Daoy (cell line): Measurements from ENCODE around the gene JMJD8. TPM values are rescaled to one million over a fixed set of nuclear protein-coding genes. Genes with fewer than 3 reads are reported as not detected.

Source experiments
- DNase-seq: peaks from one replicate; pipeline ENCODE4 v3.0.0-alpha.2; 2015; ENCODE audit warnings: low read depth
- total RNA-seq: library from RNA; depleted of rRNA; stranded (reverse); fragments of >200 nt; shearing (Covaris generic); gene quantifications from 2 replicates; pipeline ENCODE4 v1.2.3, GENCODE V29; 2014

JMJD8 gene
- total RNA-seq, 1 experiment from 2014 or later = 37.1 TPM

DNA sequence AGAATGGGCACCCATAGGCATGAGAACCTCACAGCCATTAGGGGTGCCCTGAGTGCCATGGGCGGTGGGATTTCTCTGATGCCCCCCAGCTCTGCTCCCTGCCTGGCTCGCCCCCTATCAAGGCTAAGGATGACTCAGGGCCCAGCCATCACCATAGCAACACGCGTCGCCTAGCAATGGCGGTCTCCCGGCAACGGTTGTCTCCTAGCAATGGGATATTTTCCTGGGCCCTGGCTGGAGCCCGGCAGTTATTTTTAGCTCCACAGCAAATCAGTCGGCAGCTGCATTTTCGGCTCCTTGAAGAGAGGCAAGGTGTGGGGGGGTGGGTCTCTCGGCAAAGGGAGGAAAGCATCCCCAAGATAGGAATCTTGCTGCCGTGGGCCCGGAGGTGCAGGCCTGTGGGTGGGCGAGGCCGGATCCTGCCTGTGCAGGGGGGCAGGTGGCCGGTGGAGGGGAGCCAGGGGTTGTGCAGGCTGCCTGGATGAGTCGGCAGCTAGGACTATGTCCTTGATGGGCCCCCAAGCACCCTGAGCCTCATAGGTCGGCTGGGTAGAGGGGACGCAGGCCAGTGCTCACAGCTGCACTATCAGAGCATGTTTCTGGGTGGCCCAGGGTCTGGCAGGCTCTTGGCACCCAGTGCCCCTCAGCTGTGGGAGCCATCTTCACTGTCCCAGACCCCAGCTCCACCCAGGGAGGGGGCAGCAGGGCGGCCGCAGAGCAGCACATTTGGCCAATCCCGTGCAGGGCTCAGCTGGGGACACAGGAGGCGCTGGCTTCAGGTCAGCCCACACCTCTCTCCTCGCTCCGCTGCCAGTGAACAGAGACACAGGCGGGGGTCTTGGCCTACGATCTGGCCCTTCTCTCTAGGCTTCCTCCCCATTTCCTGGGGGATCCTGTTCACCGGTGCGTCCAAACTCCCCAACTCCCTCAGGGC, 25.7 kb upstream of the JMJD8 start:
- peak; percentile 84 for DNase-seq

DNA sequence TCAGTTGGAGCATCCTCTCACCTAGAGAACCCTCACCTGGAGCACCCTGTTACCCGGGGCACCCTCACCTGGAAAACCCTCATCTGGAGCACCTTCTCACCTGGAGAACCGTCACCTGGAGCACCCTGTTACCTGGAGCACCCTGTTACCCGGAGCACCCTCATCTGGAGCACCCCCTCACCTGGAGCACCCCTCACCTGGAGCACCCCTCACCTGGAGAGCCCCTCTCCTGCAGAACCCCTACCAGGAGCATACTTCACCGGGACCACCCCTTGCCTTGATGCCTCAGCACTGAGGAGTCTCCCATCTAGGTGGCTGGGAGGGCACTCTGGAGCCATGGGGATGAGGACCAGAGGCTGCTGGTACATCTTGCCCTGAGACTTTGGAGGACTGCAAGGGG, 24.8 kb upstream of the JMJD8 start:
- no peak for DNase-seq

DNA sequence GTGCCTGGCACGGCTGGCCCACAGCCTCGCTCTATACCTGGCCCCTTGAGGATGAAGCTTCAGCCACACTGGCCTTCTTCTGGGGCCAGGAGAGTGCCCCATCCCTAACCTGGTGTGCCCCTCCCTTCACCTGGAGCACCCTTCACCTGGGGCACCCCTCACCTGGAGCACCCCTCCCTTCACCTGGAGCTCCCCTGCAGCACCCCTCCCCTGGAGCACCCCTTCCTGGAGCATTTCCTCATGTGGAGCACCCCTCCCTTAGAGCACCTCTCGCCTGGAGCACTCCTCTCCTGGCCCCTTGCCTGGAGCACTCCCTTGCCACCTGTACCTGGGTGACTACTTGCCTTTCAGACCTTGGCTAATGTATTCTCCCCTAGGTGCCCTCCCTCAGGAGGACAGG, 23.9 kb upstream of the JMJD8 start:
- DNase-seq = no peak

DNA sequence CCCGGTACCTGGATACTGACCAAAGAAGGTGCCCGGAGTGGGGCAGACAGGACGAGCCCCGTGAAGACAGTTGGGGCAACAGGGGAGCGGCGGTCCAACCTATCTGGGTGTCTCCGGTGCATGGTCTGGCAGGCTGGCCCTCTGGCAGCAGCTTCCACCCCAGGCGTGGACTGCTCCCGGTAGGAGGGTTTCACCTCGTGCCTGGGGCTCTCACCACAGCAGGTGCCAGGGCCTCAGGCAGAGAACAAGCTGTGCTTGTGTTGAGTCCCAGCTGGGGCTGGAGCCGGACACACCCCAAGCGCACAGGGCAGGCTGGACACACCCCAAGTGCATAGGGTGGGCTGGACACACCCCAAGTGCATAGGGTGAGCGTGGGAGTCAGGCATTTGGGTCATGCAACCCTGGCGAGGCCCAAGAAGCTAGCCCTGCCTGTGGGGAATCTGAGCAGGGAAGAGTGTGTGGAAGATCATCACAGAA, 23.0 kb upstream of the JMJD8 start:
- no peak for DNase-seq

DNA sequence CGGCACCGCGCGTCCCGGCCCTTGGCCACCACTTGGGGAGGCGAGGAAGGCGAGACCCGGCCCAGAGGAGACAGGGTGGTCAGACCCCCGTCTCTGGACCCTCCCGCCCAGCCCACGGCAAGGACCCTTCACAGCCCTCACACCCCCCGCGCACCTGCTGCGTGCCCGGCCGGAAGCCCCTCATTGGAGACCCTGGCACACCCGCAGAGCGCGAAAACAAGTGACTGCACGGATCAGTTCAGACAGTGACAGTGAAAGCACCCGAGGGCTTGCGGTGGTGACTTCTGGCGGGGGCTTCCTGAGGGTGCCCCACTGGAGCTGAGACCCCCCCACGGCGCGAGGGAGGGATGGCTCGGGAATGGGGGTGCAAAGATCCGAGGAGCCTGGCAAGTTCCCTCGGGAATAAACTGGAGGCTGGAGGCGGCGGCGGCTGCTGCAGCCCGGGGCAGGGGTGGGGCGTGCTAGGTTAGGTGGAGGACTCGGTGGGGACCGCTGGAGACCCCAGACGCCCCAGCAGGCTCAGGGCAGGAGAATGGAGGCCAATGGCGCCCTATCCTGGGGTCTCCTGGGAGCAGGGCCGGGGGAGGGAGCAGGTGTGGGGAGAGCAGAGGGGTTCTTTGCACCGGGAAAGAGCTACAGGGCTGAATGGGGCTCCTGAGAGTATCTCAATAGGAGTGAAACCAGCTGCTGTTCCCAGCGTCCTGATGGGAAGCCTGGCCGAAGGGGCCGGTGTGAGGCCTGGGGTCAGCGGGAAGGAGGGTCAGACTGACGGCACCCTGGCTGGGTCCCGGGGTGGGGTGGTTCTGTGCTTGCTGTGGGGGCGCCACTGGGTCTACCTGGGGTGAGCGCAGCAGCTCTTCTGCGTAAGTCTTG, 22.3 kb upstream of the JMJD8 start:
- no peak for DNase-seq

DNA sequence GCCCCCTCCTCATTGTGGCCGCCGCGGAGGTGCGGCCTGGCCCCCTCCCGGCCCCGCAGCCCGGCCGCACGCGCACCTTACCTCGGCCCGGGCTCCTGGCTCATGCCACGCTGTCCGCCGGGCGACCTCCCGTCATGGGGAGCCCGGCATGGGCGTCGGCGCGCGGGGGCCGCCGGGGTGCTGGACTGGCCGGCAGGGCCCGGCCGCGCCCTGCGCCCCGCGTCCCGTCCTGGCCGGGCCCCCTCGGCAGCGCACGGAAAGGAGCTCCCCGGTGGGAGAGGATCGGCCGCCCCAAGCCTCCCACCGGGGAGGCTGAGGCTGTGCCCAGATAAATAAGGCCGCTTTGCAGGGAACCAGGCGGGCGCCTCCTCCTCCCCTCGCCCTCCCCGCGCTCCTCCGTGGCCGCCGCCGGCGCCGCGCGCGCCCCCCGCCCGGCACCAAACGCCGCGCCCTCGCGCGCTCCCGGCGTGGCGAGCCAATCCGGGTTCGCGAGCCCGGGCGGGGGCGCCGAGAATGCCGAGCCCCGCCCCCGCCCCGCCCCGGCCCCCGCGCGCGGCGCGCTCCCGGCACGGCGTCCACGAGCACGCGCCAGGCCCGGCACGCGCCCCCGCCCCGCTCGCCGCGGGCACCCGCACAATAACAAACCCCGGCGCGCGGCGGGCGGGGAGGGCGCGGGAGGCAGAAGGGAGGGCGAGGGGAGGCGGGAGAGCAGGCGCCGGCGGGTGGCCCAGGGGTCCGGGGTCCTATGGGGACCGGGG, 21.5 kb upstream of the JMJD8 start, which contains the start of gene FBXL16:
TSS of gene FBXL16 (minus strand) at position 371 of the 758 bp plus-strand sequence. CDS start 8,396 bp downstream, outside the sequence.
- DNase-seq = no peak

DNA sequence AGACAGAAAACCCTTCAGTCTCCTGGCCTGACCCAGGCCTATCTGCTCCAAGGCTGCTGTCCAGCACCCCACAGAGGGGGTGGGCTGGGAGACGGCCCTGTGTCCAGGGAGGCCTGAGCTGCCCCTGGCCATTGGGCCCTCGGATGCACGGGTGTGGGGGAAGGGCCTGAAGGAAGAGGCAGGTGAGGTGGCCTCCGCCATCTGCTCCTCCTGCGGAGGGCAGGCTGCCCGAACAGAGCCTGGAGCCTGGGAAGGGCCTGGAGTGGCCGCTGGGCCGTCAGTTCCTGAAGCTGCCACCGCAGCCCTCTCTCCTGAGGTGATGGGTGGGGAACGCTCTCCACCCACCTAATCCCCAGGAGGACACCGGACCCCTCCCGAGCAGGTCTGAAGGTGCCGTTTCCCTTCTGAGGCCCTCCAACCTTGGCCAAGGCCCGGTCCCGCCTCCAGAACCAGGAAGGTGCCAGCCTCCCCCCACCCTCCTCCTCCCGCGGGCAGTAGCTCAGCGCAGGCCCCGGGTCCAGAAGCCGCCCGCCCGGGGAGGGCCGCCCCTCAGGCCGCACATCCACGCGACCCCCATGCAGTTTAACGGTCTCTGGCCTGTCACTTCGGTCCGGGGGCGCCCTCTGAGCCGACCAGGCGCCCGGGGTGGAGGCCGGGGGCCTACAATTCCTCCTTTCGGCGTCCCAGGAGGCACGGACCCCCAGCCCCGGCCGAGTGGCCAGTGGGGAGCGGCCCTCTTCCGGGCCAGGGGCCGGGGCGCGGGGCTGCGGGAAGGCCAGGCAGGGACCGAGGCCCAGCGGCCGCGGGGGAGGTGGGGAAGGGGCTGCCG, 20.6 kb upstream of the JMJD8 start:
- no peak for DNase-seq

DNA sequence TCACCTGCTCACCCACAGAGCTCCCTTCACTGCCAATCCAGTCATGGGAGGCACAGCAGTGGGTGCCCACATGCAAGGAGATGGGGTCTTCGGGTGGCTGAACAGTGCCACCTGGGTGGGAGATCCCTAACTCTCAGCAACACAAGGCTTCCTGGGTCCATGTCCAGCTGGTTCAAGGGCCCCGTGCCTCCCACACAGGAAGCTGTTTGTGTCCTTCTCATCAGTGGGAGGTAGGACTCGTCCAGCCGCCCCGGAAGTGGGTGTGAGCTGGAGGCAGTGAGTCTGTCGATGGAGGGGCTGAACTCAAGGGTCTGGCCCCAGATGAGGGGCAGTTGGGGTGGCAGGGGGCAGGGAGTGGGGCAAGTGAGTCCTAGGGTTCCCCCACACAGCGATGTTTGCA, 19.9 kb upstream of the JMJD8 start:
- no peak for DNase-seq

DNA sequence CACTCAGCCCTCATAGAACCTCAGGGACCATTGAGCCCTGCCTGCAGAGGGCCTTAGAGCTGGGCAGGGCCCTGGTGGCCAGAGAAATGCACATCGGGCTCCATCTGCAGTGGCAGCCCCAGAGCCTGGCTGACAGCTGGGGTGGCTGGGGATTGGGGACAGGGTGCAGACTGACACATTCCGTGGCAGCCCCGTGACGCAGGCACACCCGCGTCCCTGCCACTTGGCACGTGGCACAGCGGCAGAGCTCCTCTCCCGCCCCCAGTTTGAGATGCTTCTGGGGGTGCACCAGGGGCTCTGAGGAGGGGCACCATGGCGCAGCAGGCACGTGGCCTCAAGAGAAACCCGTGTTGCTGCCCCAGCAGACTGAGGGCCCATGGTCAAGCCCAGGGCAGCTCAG, 19.3 kb upstream of the JMJD8 start:
- no peak for DNase-seq

DNA sequence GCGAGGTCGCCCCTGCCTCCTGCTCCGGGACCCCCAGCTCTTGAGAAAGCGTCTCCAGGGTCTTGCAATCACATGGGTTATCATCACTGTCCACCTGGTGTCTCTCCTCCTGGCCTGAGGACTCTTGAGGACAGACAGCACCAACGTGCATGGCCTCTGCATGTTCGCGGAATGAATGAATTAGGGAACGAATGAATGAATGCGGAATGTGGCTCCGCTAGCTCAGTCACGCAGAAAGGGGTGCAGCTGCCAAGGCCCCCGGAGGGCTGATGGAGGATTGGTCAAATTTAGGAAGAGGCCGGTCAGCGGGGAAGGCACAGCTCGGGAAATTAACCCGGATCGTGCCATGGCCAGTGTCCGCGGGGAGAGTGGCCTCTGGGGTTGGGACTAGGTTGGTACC, 18.2 kb upstream of the JMJD8 start:
- DNase-seq = no peak

DNA sequence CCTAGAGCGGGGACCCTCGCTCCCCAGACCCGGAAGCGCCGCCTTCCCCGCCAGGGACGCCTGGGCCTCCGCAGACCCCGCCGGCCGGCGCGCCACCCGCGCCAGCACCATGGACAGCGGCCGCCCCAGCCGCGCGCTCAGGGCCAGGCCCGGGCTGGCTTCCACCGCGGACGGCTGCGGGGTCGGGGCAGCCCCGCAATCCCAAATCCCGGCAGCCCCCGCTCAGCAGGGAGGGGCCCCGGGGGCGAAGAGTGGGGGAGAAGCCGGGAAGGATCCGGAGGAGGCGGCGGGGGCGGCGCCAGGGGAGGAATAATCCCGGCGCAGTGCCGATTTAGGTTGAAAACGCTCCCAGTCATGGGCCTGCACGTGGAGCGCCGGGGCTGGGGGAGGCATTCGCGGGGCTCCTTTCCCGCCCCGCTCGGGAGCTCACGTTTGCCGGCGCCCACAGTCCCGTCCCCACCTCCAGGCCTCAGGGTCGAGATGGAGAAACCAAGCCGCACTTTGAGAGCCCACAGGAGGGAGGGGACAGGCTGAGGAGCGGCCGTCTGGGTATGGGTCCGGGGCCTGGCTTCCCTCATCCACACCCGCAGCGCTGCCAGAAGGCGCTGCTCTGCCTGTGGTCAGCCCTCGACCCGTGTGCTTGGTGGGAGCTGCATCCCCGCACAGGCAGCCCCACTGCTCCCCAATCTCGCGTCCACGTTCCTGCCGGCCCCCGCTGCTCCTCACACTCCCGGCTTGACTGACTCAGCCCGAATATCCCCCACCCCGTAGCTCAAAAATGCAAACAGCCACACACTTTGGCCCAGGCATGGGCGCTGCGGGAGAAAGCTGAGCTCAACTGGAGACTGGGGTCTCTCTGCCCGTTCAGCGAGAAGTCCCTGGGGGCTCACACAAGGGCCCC, 16.8 kb upstream of the JMJD8 start:
- DNase-seq = no peak

DNA sequence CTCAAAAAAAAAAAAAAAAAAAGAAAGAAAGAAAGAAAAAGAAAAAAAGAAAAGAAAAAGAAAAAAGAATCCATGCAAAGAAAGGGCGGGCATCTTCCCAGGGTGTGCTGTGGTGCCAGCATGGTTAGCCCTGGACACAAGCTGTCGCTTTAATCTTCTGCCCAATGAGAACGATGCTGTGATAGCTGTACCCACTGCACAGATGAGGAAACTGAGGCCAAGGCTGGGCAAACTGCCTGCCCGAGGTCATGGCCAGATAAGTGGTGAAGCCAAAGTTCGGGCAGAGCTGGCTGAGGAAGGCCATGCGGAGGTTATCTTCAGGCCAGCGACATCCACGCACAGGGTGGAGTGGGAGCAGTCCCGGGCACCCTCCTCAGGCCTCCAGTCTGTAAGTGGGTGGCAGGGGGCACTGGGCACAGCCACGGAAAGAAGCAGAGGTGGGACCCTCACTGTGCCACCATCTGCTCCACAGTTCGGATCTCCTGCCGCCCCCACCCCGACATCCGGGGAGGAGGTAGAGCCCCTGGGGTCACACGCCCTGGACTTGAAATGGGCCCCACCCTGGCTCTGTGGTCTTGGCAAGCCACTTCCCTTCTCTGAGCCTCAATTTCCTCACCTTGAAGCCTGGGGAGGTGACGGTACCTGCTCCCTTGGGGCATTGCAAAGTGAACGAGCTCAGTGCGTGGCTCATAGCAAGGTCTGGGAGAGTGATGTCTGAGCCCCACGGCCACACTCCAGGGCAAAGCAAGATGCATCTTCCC, 15.0 kb upstream of the JMJD8 start:
- DNase-seq = no peak

DNA sequence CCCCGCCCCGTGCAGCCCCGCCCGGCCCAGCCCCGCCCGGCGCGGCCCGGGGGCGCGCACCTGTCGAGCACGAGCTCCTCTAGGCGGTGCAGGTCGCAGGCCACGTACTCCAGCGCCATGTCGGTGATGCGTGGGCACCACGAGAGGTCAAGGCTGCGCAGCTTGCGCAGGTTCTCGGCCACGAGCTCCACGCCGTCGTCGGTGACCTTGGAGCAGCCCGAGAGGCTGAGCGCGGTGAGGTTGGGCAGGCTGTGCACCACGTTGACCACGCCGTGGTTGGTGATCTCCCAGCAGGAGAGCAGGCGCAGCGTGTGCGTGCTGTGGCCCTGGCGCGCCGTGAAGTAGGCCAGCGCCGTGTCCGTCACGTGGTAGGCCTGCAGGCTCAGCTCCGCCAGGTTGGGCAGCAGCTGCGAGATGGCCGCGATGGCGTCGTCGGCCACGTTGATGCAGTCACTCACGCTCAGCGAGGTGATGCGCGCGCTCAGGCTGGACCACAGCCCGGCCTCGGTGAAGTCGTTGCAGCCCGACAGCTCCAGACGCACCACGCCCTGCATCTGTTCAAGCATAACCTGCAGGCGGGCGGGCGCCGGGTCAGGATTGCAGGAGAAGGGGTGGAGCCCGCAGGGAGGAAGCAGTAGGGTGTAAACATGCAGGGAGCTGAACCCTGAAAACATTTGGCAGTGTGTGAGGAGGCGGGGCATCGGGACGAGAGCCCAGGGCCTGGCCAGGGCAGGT, 11.4 kb upstream of the JMJD8 start:
- peak; percentile 57 for DNase-seq

DNA sequence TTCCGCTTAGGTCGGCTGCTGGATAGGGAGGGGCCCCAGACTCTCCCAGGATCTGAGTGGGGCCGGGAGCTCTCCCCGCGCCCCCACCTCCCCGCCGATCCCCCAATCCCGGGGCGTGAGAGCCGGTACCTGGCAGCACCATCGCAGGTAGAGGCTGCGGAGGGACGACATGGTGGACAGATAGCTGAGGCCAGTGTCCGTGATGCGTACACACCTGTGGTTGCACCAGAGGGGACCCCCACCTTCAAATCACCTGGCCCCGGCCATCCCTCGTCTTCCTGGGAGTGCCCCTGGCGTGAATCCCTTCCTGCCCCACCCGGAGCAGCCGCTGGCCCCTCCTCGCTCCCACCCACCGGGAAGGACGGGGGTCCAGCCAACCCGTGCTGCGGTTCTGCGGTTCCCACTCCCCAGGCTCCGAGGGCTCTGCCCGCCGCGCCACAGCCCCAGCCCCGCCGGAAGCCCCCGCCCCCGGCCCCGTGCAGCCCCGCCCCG, 10.8 kb upstream of the JMJD8 start:
- no peak for DNase-seq

DNA sequence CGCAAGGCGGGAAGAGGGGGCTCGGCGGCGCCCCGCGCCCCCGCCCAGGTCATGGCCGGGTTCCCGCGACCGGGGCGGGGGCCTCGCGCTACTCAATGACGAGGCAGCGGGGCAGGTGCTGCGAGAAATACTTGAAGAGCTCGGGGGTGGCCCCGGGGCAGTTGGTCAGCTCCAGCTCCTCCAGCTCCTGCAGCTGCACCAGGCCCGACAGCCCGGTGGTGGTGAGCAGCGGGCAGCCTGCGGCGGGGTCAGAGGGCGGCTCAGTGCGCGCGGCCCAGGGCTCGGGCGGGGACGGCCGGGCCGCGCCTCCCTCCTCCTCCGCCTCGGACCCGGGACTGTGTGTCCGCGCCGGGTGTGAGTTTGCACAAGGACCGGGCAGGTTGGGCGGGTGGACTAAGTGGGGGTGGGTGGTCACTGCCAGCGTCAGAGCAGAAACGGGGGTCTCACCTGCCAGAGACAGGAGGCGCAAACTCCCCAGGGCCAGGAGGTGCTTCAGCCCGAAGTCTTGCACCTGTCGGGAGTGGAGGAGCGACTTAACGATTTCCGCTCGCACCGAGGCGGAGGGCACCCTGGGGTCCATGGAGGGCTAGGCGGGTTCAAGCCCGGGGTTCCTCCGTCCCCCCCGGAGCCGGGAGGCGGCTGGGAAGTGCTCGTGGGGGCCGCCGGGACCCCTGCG, 10.2 kb upstream of the JMJD8 start:
- no peak for DNase-seq

DNA sequence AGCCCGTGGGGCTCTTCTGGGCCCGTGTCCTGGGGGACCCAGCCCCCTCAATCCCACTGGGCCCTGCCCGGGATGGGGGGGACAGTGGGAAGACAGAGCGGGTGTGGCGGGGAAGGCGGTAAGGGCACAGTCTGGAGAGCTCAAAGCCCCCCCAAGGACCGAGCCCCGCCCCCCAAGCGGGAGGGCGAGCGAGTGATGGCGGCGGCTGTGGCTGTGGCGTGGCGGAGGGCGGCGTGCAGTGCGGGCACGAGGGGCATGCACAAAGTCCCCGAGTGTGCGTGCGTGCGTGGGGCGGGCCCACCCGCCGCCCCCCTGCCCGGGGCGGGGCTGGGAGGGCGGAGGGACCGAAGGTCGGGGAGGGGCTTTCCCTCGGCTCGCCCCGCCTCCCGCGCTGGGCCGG, 9.6 kb upstream of the JMJD8 start:
- DNase-seq = no peak

DNA sequence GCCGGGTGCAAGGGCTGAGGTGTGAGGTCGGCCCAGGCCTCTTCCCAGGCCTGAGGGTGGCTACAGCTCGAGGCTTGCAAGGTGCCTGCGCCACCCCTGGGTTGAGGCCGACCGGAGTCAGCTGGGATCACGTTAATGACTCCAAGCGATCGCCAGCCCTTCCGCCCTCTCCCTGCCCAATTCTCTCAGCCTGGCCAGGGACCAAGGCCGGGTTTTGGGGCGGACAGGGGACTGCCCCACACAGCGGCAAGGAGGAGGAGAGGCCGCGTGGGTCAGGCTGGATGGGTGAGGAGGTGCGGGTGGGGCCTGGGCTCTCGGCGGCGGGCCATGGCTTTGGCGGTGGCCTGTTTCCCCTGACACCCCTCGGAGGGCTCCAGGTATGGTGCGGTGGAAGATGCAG, 9.2 kb upstream of the JMJD8 start:
- no peak for DNase-seq
